GM18861 (cell line): Measurements from ENCODE around the gene DNAH12.
"Not testable (repeated sequence)": the region's sequence is repeated elsewhere in the genome, so short reads cannot be mapped to it uniquely, and the experiment has no call there.

ENCODE experiments used
- ATAC-seq: cut with Tn5 transposase; IDR thresholded peaks from one replicate; pipeline ENCODE4 v1.9.1; 2021; ENCODE audit not compliant: unreplicated experiment

DNAH12 gene

GRCh38 chr3:57335283-57335938, 208.7 kb downstream of the DNAH12 start:
- ATAC-seq, result no peak

DNA sequence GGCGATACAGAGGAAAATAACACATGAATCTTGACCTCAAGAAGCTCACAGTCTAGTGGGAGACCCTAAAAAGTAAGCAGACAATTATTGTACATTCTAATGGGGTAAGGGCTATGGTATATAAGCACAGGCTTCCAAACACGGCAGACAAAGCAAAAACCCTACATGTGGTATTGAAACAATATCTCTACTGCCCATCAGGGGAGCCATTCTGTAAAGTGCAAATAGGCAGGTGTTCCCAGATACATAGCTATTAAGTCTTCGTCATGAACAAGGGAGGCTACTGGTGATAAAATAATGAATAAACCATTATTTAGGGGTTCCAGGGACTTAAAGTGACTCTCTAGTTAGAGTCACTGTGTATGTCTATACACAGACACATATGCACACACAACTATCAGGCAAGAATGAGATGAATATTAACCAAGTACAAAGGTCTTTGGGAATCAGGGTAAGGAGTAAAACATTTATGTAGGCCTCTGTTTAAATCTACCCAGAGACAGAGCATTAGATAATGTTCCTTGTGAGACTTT, 213.0 kb downstream of the DNAH12 start:
- no peak for ATAC-seq

- ATAC-seq, result not testable (repeated sequence)
These were observed 217.6 kb downstream of the DNAH12 start for GRCh38 chr3:57326498-57326897.

DNA sequence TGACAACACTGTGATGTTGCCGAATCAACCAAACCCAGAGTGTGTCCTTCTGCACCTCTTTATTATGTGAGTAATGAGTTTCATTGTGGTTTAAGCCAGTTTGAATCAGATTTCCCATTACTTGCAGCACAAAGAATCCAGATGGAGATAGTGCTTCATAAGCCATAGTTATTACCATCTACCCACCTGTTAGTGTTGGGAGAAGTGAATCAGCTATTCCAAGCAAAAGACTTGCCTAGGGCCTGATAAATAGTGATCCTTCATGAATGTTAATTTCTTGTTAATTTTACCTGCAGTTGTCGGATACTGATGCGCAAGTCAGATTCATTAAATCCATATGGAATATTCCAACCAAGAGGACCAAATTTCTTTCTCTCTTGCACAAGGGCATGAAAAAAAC, 229.9 kb downstream of the DNAH12 start:
- no peak for ATAC-seq

DNA sequence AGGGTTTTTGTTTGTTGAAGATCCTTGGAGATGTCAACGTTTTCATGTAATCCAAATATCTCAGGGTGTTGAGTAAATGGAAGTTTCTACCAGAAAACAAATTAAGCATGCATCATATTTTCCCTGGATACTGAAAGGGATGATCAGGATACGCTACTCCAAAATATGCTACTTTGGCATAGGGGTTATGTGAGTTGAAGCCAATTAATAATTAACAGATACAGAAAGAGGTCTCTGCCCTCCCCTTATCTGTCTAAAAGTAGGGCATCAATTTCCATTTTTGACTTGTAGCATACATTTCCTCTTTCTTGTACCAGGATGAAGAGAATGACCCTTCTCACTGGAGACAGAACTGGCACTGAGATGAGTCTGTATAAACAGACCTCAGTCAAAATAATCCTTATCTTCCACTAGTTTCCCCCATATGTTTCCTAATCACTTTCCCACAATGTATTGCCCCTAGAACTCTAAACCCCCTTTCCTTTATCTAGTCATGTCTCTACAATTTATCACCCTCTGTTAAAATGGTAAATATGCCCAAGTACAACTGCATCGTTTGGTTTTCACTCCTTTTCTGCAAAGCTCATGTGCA, 234.3 kb downstream of the DNAH12 start:
- ATAC-seq, result no peak

DNA sequence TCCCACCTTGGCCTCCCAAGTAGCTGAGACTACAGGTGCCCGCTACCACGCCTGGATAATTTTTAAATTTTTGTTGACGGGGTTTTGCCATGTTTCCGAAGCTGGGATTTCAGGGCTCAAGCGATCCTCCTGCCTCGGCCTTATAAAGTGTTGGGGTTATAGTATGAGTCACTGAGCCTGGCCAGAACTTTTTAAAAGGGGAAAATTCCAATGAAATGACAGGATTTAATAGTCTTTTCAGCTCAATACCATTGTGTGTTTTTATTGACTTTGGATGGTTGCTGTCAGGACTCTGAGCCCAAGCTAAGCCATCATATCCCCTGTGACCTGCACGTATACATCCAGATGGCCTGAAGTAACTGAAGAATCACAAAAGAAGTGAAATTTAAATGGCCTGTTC, 240.6 kb downstream of the DNAH12 start:
- not testable (repeated sequence) for ATAC-seq

GRCh38 chr3:57298041-57298440, 246.1 kb downstream of the DNAH12 start:
- ATAC-seq, result no peak

- no peak for ATAC-seq
These were observed 251.1 kb downstream of the DNAH12 start for GRCh38 chr3:57292897-57293526.

DNA sequence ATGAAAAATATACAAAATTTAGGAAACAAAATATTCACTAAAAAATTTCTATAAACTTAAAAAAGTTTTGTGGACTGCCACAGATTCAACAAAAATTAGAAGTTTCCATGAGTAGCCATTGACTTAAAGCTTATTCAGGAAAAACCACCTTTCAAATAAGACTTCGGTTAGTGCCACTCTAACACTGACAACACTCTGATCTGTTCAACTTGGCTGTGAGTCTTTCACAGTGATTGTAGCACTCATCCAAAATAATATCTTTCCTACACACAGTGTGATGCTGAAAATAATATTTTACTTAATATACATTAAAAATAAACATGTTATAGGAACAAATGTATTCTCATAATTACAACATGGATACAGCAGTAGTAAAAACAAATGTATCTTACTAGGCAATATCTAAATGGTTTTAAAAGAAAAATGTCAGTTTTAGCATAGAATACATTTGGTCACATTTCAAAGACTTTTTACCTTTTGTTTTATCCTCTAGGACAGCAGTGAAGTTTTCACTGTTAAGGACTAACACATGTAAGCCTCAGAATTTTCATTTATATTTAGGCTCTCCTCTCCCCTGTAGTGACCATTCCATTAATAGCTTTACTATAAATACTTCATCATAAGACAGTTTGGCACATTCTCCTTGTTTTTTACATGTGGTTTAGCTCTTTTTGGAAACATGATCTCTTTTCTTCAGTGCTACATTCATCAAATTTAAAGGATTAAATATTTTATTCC, 251.8 kb downstream of the DNAH12 start, which contains the start of gene ASB14:
Gene ASB14, minus strand, starts transcription at position 527 of the 738 bp plus-strand sequence. CDS start 652 bp downstream, outside the sequence.
- no peak for ATAC-seq

DNA sequence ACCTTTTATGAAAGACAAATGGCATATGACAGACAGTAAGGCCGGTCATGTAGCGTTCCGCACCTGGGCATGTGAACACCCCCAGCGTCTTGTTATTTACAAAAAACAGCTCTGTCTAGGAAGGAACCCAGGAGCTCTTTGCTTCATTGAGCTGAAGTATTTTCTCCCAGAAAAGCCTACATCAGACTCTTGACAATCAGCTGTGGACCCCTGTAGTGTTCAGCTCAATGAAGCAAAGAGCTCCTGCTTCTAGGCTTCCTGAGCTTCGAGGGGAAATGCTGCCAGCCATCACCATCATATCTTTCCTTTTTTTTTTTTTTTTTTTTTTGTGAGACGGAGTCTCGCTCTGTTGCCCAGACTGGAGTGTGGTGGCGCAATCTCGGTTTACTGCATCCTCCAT, 255.7 kb downstream of the DNAH12 start:
- ATAC-seq, result no peak

DNA sequence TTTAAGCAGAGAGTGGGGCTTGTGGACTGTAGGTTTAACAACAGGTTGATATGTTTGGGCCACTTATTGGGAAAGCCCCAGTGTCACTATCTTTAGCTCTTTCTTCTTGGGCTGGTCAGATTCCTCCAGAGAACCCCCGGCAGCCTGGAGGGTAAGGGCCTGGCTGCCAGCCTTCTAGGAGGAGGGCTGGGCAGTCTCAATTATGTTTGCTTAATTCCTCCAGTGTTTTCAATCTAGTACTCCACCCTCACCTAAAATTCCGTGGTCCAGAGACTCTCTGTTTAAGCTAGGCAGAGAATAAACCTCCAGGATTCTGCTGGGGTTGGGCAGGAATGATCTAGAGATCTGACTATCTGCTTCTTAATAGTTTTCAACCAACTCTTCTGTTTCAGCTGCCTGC, 256.9 kb downstream of the DNAH12 start:
- ATAC-seq, result no peak

DNA sequence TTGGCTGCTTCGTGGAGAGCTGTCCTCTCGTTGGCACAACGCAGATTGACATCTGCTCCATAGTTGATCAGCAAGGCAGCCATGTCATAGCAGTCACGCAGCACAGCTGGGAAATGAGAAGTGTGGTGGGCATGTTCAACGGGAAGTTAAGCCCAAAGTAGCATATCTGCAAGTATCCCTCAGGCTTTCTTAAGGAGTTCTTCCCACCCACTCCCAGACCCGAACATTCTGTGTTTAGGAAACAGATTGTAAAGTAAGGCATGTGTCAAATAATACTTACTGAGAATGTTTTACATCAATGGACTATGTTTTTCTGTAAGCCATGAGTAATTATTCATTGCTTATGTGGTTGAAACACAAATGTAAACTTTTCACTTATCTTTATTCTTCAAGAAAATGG, 260.8 kb downstream of the DNAH12 start:
- no peak for ATAC-seq

DNA sequence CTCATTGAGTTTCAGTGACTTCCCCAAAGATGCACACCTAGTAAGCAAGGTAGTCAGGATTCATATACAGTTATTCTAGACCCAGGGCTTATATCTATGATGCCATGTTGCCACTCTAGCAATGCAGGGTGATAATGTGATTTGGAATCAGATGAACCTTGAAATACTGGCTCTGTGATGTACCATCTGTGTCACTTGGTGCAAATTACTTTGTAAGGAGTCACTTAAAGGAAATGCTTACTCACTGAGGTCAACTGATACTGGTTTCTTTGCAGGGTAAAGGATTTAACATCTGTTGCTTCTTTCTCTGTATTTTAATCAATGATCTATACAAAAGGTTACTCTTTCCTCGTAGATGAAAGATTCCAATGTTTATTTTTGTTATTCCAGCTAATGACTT, 262.4 kb downstream of the DNAH12 start:
- ATAC-seq, result no peak

DNA sequence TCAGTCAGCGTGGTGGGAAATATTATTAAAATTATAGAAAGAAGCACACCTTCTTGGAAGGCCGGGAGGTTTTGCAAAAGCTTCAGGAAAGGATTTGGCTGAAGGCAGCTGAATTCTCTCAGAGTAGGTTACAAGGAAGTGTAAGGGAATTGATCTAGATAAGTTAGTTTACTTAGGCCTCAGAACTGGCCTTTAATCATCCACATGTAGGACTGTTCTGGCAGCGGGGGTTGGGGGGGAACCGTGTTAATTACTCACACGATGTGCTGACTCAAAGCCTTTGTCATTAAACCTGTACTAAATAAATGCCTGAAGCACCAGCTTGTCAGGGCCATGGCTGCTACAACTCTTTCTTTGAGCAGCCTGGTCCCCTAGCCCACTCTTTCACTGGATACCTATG, 264.5 kb downstream of the DNAH12 start:
- ATAC-seq, result no peak

GRCh38 chr3:57278237-57278636, 265.9 kb downstream of the DNAH12 start:
- ATAC-seq, result no peak

GRCh38 chr3:57275393-57275792, 268.8 kb downstream of the DNAH12 start:
- no peak for ATAC-seq

- ATAC-seq, result no peak
These were observed 269.3 kb downstream of the DNAH12 start for GRCh38 chr3:57274845-57275244.

- ATAC-seq, result no peak
These were observed 275.7 kb downstream of the DNAH12 start for GRCh38 chr3:57268416-57268815.

GRCh38 chr3:57261929-57262328, 282.2 kb downstream of the DNAH12 start:
- no peak for ATAC-seq

- ATAC-seq, result no peak
These were observed 283.0 kb downstream of the DNAH12 start for GRCh38 chr3:57261119-57261518.

- no peak for ATAC-seq
These were observed 286.5 kb downstream of the DNAH12 start for GRCh38 chr3:57257678-57258077.
